SKM-1 treated with dmso at 0.1 percent for 144 hours (cell line): Measurements from ENCODE around the gene PPEF2.

Experiments
- DNase-seq: peaks from one replicate; lab custom pipeline; 2025; ENCODE audit not compliant: unreplicated experiment; lab: John Stamatoyannopoulos, UW

PPEF2 gene

GRCh38 chr4:75834772-75835154 is 67.5 kb downstream of the PPEF2 start:
- no peak for DNase-seq

DNA sequence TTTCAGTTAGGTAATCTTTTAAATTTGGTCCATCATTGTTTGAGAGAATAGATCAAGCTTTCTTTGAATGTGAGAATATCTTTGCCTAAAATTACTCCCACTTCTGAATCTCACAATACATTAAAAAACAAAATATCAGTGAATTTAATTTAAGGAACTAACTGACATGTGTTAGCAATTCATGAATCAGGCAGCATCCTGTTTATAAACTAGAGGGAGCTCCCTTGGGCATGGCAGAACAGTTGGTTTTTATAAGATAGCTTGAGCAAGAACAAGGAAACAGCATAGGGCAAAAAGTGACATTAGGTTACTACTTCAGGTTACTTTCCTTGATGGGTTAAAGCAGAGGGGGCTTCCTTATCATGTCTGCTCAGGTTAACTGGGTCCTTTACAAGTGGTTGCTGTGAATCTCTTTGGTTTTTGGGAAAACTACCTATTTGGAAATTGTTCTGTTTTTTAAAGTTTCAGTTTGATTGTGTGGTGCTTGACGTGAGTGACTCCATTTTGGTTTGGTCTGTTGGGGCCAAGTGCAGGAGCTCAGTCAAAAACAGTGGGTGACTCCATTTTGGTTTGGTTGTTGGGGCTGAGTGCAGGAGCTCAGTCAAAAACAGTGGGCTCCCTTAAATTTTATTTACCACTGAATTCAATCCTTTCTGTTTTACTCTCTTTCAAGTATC is 68.0 kb downstream of the PPEF2 start:
- no peak for DNase-seq

- DNase-seq = peak; percentile 38
Observed at GRCh38 chr4:75831856-75832405, 70.3 kb downstream of the PPEF2 start.

- DNase-seq = no peak
Observed at GRCh38 chr4:75830906-75831305, 71.3 kb downstream of the PPEF2 start.

- no peak for DNase-seq
Observed at GRCh38 chr4:75823812-75824211, 78.4 kb downstream of the PPEF2 start.

DNA sequence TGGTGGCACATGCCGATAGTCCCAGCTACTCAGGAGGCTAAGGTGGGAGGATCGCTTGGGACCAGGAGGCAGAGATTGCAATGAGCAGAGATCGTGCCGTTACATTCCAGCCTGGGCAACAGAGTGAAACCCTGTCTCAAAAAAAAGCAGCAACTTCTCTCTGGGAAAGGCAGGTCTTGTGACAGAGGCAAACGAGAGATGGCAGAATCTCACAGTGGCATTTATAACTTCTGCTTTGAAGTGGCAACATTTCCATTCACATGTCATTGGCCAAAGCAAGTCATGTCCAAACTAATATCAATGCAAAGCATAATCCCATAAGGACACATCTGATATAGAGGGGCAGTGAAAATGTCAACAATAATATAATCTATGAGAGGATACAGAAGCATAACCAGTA is 79.8 kb downstream of the PPEF2 start:
- DNase-seq = no peak

DNA sequence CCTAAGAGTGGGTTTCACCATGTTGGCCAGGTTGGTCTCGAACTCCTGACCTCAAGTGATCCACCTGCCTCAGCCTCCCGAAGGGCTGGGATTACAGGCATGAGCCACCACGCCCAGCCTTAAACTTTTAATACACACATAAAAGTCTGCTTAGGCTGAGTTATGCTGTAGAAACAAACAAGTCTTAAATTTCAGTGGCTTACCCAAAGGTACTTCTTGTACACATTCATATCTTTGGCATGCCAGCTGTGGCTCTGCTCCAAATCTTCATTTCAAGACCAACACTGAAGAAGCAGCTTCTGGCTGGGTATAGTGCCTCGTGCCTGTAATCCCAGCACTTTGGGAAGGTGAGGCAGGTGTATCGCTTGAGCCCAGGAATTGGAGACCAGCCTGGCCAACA is 80.3 kb downstream of the PPEF2 start:
- DNase-seq = no peak

DNA sequence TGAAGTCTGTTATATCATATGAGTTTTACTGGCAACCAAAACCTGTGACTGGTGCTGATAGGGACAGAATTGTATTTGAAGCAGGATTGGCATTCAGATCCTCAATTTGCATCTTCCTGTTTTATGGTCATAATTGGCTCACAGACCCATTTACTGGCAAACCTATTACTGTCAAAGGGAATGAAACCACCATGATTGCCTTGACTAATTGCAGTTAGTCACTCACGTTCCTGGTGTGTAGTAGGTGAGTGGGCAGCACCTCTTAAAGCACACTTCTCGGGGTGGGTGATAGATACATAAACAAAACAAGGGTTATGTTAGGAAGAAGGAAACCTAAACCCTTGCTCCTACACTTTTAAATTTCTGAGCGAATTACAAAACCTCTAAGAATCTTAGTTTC is 81.0 kb downstream of the PPEF2 start:
- no peak for DNase-seq

GRCh38 chr4:75820676-75821075 is 81.6 kb downstream of the PPEF2 start:
- no peak for DNase-seq

DNA sequence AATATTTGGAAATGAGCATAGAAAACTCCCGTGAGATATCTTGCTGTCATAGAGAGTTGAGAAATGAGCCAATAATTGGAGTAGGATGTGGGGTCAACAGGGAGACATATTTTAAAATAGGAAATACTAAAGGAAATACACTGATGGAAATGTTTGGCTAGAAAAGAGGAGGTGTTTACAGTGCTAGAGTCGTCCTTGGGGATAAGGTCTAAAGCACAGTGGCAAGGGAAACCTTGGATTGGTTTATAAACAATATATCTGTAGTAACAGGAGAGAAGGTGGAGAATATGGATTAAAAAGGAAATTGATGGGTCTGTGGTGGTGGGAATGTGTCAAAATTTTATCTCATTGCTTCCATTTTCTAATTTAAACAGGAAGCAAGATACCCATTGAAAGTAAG is 82.1 kb downstream of the PPEF2 start:
- no peak for DNase-seq

DNA sequence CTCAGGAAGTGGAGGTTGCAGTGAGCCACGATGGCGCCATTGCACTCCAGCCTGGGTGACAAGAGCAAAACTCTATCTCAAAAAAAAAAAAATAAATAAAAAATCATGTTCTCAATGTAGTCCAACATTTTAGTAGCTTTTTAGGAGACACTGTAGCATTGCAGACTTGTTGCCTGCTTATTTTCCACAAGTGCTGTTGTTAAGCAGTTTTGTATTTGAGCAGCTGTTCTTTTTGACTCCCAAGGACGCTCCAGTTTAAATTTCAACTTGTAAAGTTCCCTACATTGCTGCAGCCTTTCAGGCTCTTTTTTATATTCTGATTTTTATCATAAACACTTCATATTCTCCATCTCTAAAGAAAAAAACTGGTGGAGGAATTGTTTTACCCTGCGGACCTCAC is 83.1 kb downstream of the PPEF2 start:
- DNase-seq = no peak

- no peak for DNase-seq
Observed at GRCh38 chr4:75817901-75818300, 84.4 kb downstream of the PPEF2 start.
